NCI-H510A (cell line): Measurements from ENCODE around the gene MARVELD1.

Experiments used
- DNase-seq: peaks from one replicate; lab custom pipeline; 2025; lab: John Stamatoyannopoulos, UW

MARVELD1 gene

GRCh38 chr10:97721871-97722780 lies 8.6 kb downstream of the MARVELD1 start:
- no peak for DNase-seq

GRCh38 chr10:97723001-97723400 lies 9.5 kb downstream of the MARVELD1 start:
- DNase-seq = no peak

GRCh38 chr10:97724341-97724941 lies 10.9 kb downstream of the MARVELD1 start:
- no peak for DNase-seq

- no peak for DNase-seq
Measured at GRCh38 chr10:97726636-97727178, 13.2 kb downstream of the MARVELD1 start.

DNA sequence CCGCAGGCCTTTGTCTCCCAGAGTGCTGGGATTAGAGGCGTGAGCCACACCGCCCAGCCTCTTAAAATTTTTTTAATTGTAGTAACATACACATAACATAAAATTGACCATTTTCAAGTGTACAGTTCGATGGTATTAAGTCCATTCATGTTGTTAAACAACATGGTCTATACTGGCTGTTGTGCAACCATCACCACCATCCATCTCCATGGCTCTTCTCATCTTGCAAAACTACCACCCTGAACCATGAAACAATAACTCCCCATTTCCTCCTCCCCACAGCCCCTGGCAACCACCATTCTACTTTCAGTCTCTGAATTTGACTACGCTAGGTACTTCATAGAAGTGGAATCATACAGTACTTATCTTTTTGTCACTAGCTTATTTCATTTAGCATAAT lies 15.5 kb downstream of the MARVELD1 start:
- DNase-seq = no peak

- DNase-seq = peak; percentile 24
Measured at GRCh38 chr10:97731346-97732051, 18.0 kb downstream of the MARVELD1 start.

DNA sequence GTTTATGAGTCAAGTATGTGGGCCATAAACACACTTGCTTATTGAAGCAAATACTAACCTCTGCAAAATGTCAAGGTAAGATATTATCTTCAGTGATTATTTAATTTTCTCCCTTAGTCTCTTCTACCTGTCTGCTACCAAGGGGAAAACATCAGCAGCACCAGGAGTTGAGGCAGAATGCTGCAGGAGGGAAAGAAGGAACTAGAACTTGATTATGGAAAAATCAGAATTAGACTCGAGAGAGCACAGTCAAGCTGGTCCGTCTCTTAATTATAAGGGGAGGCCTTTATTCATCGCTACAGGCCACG lies 18.5 kb downstream of the MARVELD1 start:
- DNase-seq = no peak

GRCh38 chr10:97733256-97733655 lies 19.7 kb downstream of the MARVELD1 start:
- DNase-seq = no peak

- DNase-seq = no peak
Measured at GRCh38 chr10:97734021-97734420, 20.5 kb downstream of the MARVELD1 start.

DNA sequence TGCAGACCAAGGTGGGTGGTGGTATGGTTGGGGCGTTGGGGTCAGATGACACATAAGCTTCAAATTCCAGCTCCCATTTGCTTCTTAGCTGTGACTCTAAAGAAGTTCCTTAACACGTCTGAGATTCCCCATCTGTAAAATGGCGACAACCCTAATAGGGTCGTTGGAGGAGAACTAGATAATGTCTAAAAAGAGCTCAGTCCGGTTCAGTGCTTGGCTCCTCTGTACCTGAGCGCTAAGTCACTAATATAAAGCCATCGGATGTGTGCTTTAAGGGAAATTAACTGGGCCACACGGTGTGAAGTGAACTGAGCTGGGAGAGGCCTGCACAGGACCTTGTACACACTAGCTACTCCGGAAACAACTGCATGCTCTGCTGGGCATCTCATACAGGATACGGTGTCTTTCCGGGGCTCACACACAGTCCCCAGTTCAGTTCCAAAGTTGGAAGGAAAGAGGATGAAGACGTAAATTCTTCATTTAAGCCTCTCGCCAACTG lies 22.9 kb downstream of the MARVELD1 start:
- DNase-seq = no peak

GRCh38 chr10:97736902-97737769 lies 23.6 kb downstream of the MARVELD1 start, which contains the start of gene ZFYVE27:
Gene ZFYVE27, plus strand, starts transcription at chr10:97737128. Its CDS starts 1,350 bp downstream, at chr10:97738478.
- DNase-seq = peak; percentile 90

DNA sequence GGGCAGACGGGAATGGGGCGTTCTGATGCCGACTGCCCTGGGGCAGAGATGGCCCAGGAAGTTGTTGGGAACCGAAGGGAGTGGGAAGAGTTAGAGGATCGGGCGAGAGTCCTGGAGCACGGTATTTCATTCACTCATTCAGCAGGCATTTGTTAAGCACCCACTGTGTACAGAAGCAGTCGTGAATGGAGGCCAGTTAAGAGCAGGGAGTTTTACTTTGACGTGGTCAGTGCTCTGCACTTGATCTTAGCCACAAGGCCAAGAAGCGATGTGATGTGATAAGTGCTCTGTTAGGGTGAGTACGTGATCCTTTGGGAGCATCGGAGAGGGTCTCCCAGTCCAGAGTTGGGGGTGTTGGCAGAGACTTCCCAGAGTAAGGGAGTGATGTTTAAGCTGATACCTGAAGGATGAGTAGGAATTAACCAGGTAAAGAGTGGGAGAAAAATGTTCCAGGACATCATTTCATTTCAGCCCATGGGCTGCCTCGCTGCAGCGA lies 24.3 kb downstream of the MARVELD1 start:
- no peak for DNase-seq

- no peak for DNase-seq
Measured at GRCh38 chr10:97738616-97739015, 25.1 kb downstream of the MARVELD1 start.

GRCh38 chr10:97740613-97741012 lies 27.1 kb downstream of the MARVELD1 start:
- no peak for DNase-seq

- no peak for DNase-seq
Measured at GRCh38 chr10:97743169-97743943, 29.8 kb downstream of the MARVELD1 start.

DNA sequence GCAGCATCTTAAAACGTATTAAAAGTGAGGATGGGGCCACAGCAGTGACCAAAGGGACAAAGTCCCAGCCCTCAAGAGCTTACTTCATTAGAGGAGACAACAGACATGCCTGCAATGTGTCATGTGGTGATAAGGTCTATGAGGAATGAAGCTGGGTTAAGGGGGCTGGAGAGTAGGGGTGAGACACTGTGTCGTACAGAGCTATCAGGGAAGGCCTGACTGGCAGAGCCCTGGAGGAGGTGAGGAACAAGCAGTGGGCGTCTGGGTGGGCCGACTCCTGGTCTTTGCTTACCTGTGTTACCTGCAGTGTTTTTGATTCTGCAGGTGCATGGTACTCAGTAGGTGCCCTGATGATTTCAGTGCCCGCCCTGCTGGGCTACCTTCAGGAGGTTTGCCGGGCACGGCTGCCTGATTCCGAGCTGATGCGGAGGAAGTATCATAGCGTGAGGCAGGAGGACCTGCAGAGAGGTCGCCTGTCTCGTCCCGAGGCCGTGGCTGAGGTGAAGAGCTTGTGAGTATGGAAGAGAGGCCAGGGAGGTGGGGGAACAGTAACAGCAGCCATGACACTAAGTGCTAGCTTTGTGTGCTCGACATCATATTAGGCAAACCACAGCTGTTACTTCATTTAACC lies 31.0 kb downstream of the MARVELD1 start:
- DNase-seq = no peak

DNA sequence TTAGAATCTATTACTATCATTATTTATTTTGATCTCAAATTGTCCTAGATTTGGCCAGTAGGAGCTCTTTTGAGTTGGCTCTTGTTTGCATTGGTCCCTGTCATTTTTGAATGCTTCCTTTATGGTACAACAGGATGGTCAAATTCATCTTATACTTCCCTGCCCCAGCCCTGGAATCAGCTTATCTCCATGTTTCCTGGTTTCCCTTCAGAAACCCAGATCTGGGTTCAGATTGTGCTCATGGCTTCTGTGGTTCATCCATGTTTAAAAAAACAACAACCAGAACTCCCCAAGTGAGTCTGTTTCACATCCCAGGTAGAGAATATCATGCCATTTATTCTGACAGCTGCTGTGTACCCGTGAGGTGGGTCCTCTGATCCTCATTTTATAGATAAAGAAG lies 34.0 kb downstream of the MARVELD1 start:
- DNase-seq = no peak

GRCh38 chr10:97748116-97748515 lies 34.6 kb downstream of the MARVELD1 start:
- no peak for DNase-seq

- DNase-seq = no peak
Measured at GRCh38 chr10:97752956-97753355, 39.4 kb downstream of the MARVELD1 start.

DNA sequence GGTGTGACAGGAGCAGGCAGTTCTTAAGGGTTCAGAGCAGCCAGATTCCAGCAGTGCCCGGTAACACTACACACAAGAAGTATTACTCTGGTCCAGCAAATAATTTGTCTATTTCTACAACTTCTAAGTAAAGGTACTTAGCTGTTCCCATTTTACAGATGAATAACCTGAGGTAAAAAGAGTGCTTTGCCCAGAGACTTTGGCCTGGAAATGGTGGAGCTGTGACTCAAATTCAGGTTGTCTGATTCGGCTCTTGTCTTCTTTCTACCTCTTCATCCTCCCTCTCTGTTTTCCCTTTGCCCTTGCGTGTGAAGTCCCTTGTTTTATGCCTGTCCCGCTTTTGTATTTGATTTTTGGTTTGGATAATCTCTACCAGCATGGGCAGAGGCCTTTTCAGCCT lies 41.2 kb downstream of the MARVELD1 start:
- DNase-seq = no peak
